Measurements from ENCODE around the gene ISCU. TPM values are rescaled to one million over a fixed set of nuclear protein-coding genes. Genes with fewer than 3 reads are reported as not detected.

ISCU gene
- total and polyA plus RNA-seq, 9 of the 15 experiments (the other 6 are each of a cell fraction or from before 2014, with no cell fraction given) = 15.9 to 92.5 (median 77.3) TPM

DNA sequence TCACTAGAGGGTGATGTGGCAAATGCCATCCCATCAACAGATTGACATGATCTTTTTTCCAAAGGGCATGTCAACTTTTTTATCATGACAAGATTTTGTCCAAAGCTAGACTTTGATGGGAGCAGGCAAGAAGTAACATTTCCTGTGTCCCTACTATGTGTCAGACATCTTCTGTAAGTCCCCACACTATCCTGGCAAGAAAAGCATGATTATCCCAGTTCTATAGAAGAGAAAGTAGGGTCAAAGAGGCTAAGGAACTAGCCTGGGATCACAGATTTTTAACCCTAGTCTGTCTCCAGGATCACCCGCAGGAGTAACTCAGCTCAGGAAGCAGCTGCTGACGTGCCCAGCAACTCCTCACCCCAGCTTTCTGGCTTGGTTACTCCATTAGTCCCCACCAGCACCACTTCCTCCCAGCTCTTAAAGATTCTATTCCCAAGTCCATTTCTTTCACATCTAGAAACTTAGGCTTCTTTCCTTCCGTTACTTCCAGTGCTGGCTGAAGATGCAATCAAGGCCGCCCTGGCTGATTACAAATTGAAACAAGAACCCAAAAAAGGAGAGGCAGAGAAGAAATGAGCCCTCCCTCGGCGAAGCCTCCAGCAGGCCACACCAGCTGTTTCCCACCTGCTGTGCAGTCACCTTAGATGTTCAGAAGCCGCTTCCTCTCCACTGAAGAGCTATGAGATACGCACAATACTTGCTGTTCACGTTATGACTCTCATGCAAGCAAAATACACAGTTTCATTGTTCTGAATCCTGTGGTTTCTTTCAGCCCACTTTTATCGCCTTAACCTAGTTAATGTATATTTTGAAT lies 6.2 kb downstream of the ISCU start:
- H3K27ac ChIP-seq (ENCODE audit: extremely low read depth, low read depth, low read length) = no peak overlapping the region

More for the DNA sequence above, 6.2 kb downstream of the ISCU start:
- FAIRE-seq (no peak), DNase-seq (ENCODE audit: extremely low read depth in 1 of 4, low spot score in 3 of 4) (no peak), ATAC-seq (no peak)
- no peaks in the 10 kb centered on the region for H3K9me3 ChIP-seq (replicated peaks; ENCODE audit: control insufficient read depth, insufficient read depth, low read depth, low read length)
- peaks cover 7% of the 10 kb centered on the region for H3K79me2 ChIP-seq (ENCODE audit: control insufficient read depth, insufficient read depth, low read length)
- no TSS peak for BruUV-seq (replicated peaks)
- no peaks in the 10 kb centered on the region for H3K27me3 ChIP-seq (ENCODE audit: control insufficient read depth in 2 of 2, insufficient read depth in 2 of 2, low read length in 2 of 2)
- no peak overlapping the region for H2AFZ ChIP-seq (ENCODE audit: low read depth, low read length)
- WGBS (ENCODE audit: insufficient coverage, low coverage, missing lambda C conversion rate) = 78% methylated on average over 10 of the region's 10 CpGs
- peaks cover 0 to 17% of the 10 kb centered on the region in 2 experiments; a peak in 4 of 5 replicates for H3K4me1 ChIP-seq (replicated peaks in 1 of 2; ENCODE audit: control insufficient read depth in 2 of 2, insufficient read depth in 2 of 2, low read length in 2 of 2)
- no peaks in the 10 kb centered on the region for H3K9me1 ChIP-seq (ENCODE audit: control insufficient read depth, insufficient read depth, low read length)
- H3K4me2 ChIP-seq (ENCODE audit: insufficient read depth, low read length) = no peak overlapping the region
- H3K9ac ChIP-seq (ENCODE audit: insufficient read depth in 1 of 2, low read depth in 2 of 2, low read length in 2 of 2) = no peak overlapping the region
- in situ Hi-C loops (cut with MboI) (loop anchor here (5.0 kb wide), 1 partner anchor 49 kb away; no protein-coding TSS in a partner anchor), intact Hi-C loops (cut with micrococcal nuclease) (no loop called here)
- ChIA-PET CTCF (ENCODE audit: low intra/inter-chr PET ratio) (no interaction called here), POLR2A (interaction anchor here (1.0 to 2.7 kb wide), 4 partner anchors 8 to 72 kb away, joined by 3 to 15 read pairs (median 4); partner anchors contain the start of gene SART3)
- H3K36me3 ChIP-seq (ENCODE audit: control insufficient read depth, insufficient read depth, low read length) = peaks cover 52% of the 10 kb centered on the region
- no peak overlapping the region for H3K4me3 ChIP-seq
- TF ChIP-seq, protein P1, sequence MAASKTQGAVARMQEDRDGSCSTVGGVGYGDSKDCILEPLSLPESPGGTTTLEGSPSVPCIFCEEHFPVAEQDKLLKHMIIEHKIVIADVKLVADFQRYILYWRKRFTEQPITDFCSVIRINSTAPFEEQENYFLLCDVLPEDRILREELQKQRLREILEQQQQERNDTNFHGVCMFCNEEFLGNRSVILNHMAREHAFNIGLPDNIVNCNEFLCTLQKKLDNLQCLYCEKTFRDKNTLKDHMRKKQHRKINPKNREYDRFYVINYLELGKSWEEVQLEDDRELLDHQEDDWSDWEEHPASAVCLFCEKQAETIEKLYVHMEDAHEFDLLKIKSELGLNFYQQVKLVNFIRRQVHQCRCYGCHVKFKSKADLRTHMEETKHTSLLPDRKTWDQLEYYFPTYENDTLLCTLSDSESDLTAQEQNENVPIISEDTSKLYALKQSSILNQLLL (CRISPR knock-in tag; IDR thresholded peaks at IDR 0.05; ENCODE audit: borderline replicate concordance) = no peak
- peak; percentile 59; the same call in 1 of the 2 replicates for TF ChIP-seq ZKSCAN1 (IDR thresholded peaks at IDR 0.05; ENCODE audit: low read depth, low read length)
- no peaks in the 10 kb centered on the region for H4K20me1 ChIP-seq (replicated peaks; ENCODE audit: control insufficient read depth, insufficient read depth, low read length)
